Spleen (tissue), 11 donors: ENCODE data around the gene TRIO. TPM values are rescaled to one million over a fixed set of nuclear protein-coding genes. Genes with fewer than 3 reads are reported as not detected.

ENCODE experiments used
- DNase-seq: peaks from one replicate; pipeline ENCODE4 v3.0.0-alpha.2; 2020
- H3K27ac ChIP-seq, 8 donors: fragments of 200-600 bp; sonication (generic) in 7 of 8; 1 replicate in 4 of 8; 2 replicates in 4 of 8; pipeline versions ENCODE4 v1.5.0 to v1.8.0; 2016 to 2021; ENCODE audit warnings: inconsistent platforms in 4 of 8, mild to moderate bottlenecking in 4 of 8, moderate library complexity in 1 of 8
- H3K27me3 ChIP-seq, 7 donors: fragments of 200-600 bp; sonication (generic) in 6 of 7; replicated peaks in 1 of 7; 1 replicate in 4 of 7; 2 replicates in 3 of 7; pipeline versions ENCODE4 v1.5.0 to v1.8.0; 2016 to 2021; ENCODE audit warnings: inconsistent platforms in 3 of 7, mild to moderate bottlenecking in 1 of 7
- H3K36me3 ChIP-seq, 6 donors: fragments of 200-600 bp; sonication (generic) in 5 of 6; 1 replicate in 4 of 6; 2 replicates in 2 of 6; pipeline versions ENCODE4 v1.5.0 to v1.8.0; 2016 to 2021; ENCODE audit warnings: inconsistent platforms in 2 of 6
- H3K4me1 ChIP-seq, 6 donors: fragments of 200-600 bp; sonication (generic) in 5 of 6; 1 replicate in 3 of 6; 2 replicates in 3 of 6; pipeline versions ENCODE4 v1.5.0 to v1.8.0; 2016 to 2021; ENCODE audit warnings: inconsistent platforms in 3 of 6
- H3K4me3 ChIP-seq, 8 donors: fragments of 200-600 bp; sonication (generic) in 7 of 8; 1 replicate in 4 of 8; 2 replicates in 4 of 8; pipeline versions ENCODE4 v1.5.0 to v1.8.0; 2016 to 2021; ENCODE audit warnings: inconsistent platforms in 4 of 8, mild to moderate bottlenecking in 4 of 8, moderate library complexity in 2 of 8
- H3K9me3 ChIP-seq, 8 donors: fragments of 200-600 bp; sonication (generic) in 7 of 8; 1 replicate in 4 of 8; 2 replicates in 4 of 8; pipeline versions ENCODE4 v1.5.0 to v1.8.0; 2016 to 2021; ENCODE audit warnings: inconsistent platforms in 4 of 8
- CTCF ChIP-seq, 11 experiments: fragments of 200-600 bp in 7 of 11; fragments of 450-650 bp in 4 of 11; sonication (generic) in 4 of 11; IDR thresholded peaks in 8 of 11; conservative IDR thresholded peaks in 3 of 11; 1 replicate in 7 of 11; 2 replicates in 4 of 11; pipeline versions ENCODE4 v1.4.0 to v1.8.0; 2016 to 2021; ENCODE audit warnings: antibody characterized with exemption in 11 of 11, inconsistent platforms in 4 of 11, mild to moderate bottlenecking in 1 of 11
- POLR2A ChIP-seq, 3 donors: fragments of 450-650 bp; IDR thresholded peaks; one replicate each; pipeline ENCODE4 v1.5.1; 2017; ENCODE audit warnings: antibody characterized with exemption in 3 of 3, mild to moderate bottlenecking in 1 of 3
- POLR2AphosphoS5 ChIP-seq, 3 donors: sonication (generic); formaldehyde crosslinking; IDR thresholded peaks; one replicate each; pipeline ENCODE4 v1.5.1; 2017; ENCODE audit warnings: antibody characterized with exemption in 3 of 3
- WGBS, 5 donors: extraction: QIAGEN DNeasy Blood & Tissue Kit in 3 of 5; methylation state at CpG; one replicate each; pipeline versions ENCODE4 v1.1.5 to v1.1.7; 2013 to 2018; 5-methylcytosine and 5-hydroxymethylcytosine counted together
- intact Hi-C: fragments of 100-400 bp; cut with DNase I; formaldehyde crosslinking; loops from one replicate; pipeline ENCODE4 v1.15.0; 2023; ENCODE audit warnings: low total_unique reads
- polyA plus RNA-seq, 3 donors: library from polyadenylated mRNA; stranded (reverse); fragments of 200-250 nt; gene quantifications; one replicate each; pipeline ENCODE4 v1.2.1, GENCODE V29; 2013
- total RNA-seq, 7 donors: library from RNA; depleted of rRNA in 3 of 7; stranded (reverse); fragments of >200 nt in 3 of 7; fragmentation: NEBNext Ultra II Directional in 4 of 7; extraction: Animal tissue kit (Norgen Biotek cat#: 25700) in 4 of 7; gene quantifications; one replicate each; pipeline versions ENCODE4 v1.1.0 to v1.2.1, GENCODE V29; 2016 to 2021
- donor health status: healthy with polysubstance abuse.
- donor health status: DM: no; HTN: no; CAD: no; lungs with moderate emphysema.
- donor health status: DM: no; HTN: no; CAD: no.
- donor health status: Bipolar disorder and iron deficiency.
- donor health status: healthy.
- donor health status: DM: no; HTN: no; CAD: no.
- donor health status: DM: yes; HTN: yes; CAD: no.

TRIO gene
- total and polyA plus RNA-seq, 10 donors, result 21.5 to 280 (median 190) TPM

GRCh38 chr5:14174230-14174636 is 31.1 kb downstream of the TRIO start:
- Histone ChIP-seq H3K27me3 (no peaks in the 10 kb centered on the region), H3K4me3 (peak overlapping the region in 2 of 8 donors; percentile 6 to 38), H3K9me3 (no peaks in the 10 kb centered on the region), H3K4me1 (peaks cover 19 to 89% (median 68%) of the 10 kb centered on the region in 6 donors), H3K36me3 (no peaks in the 10 kb centered on the region), H3K27ac (peak overlapping the region in 5 of 8 donors; percentile 32 to 74 (median 57))
- DNase-seq, result no peak
- intact Hi-C loops, result no loop called here
- TF ChIP-seq POLR2A (IDR thresholded peaks at IDR 0.05), result no peak
- TF ChIP-seq POLR2AphosphoS5 (IDR thresholded peaks at IDR 0.05), result peak in 1 of 3 donors; percentile 51
- 16 to 21% (median 19%) methylated on average over 8 of the region's 8 CpGs for WGBS, 5 donors

GRCh38 chr5:14175381-14175780 is 32.2 kb downstream of the TRIO start:
- Histone ChIP-seq H3K36me3 (no peaks in the 10 kb centered on the region), H3K27me3 (no peaks in the 10 kb centered on the region), H3K27ac (no peak overlapping the region), H3K9me3 (no peaks in the 10 kb centered on the region), H3K4me1 (peaks cover 19 to 79% (median 61%) of the 10 kb centered on the region in 6 donors), H3K4me3 (no peak overlapping the region)
- DNase-seq, result no peak
- 80 to 96% (median 86%) methylated on average over 1 of the region's 1 CpG for WGBS, 5 donors
- TF ChIP-seq CTCF (IDR thresholded peaks at IDR 0.05 in 8 of 11, conservative IDR thresholded peaks at IDR 0.05 in 3 of 11) (no peak), POLR2AphosphoS5 (IDR thresholded peaks at IDR 0.05) (no peak), POLR2A (IDR thresholded peaks at IDR 0.05) (no peak)
- intact Hi-C loops, result no loop called here

GRCh38 chr5:14176888-14177287 is 33.7 kb downstream of the TRIO start:
- TF ChIP-seq CTCF (IDR thresholded peaks at IDR 0.05 in 8 of 11, conservative IDR thresholded peaks at IDR 0.05 in 3 of 11), result no peak
- no peak for TF ChIP-seq POLR2A (IDR thresholded peaks at IDR 0.05)
- no peak for TF ChIP-seq POLR2AphosphoS5 (IDR thresholded peaks at IDR 0.05)
- intact Hi-C loops, result no loop called here
- whole genome bisulfite sequencing, 5 donors, result 72 to 85% (median 81%) methylated on average over 2 of the region's 2 CpGs

GRCh38 chr5:14177634-14178033 is 34.5 kb downstream of the TRIO start:
- no peaks in the 10 kb centered on the region for H3K9me3 ChIP-seq
- TF ChIP-seq CTCF (IDR thresholded peaks at IDR 0.05 in 8 of 11, conservative IDR thresholded peaks at IDR 0.05 in 3 of 11) (no peak), POLR2A (IDR thresholded peaks at IDR 0.05) (no peak), POLR2AphosphoS5 (IDR thresholded peaks at IDR 0.05) (no peak)
- no peak overlapping the region for H3K27ac ChIP-seq
- intact Hi-C loops, result no loop called here
- H3K4me3 ChIP-seq, result no peak overlapping the region
- H3K27me3 ChIP-seq, result no peaks in the 10 kb centered on the region
- 73 to 91% (median 84%) methylated on average over 3 of the region's 3 CpGs for WGBS, 5 donors
- peaks cover 14 to 71% (median 43%) of the 10 kb centered on the region in 6 donors for H3K4me1 ChIP-seq
- no peaks in the 10 kb centered on the region for H3K36me3 ChIP-seq
- no peak for DNase-seq

More at GRCh38 chr5:14176888-14177287, 33.7 kb downstream of the TRIO start:
- H3K4me1 ChIP-seq, result peaks cover 17 to 72% (median 50%) of the 10 kb centered on the region in 6 donors
- H3K4me3 ChIP-seq, result no peak overlapping the region
- H3K27me3 ChIP-seq, result no peaks in the 10 kb centered on the region
- no peaks in the 10 kb centered on the region for H3K36me3 ChIP-seq
- no peak overlapping the region for H3K27ac ChIP-seq
- DNase-seq, result no peak
- H3K9me3 ChIP-seq, result no peaks in the 10 kb centered on the region

GRCh38 chr5:14178091-14178490 is 34.9 kb downstream of the TRIO start:
- WGBS, 5 donors, result 76 to 94% (median 89%) methylated on average over 4 of the region's 4 CpGs
- no peaks in the 10 kb centered on the region for H3K9me3 ChIP-seq
- no peaks in the 10 kb centered on the region for H3K36me3 ChIP-seq
- no peak for DNase-seq
- H3K4me1 ChIP-seq, result peaks cover 16 to 71% (median 41%) of the 10 kb centered on the region in 6 donors
- no peak for TF ChIP-seq POLR2AphosphoS5 (IDR thresholded peaks at IDR 0.05)
- TF ChIP-seq POLR2A (IDR thresholded peaks at IDR 0.05), result no peak
- TF ChIP-seq CTCF (IDR thresholded peaks at IDR 0.05 in 8 of 11, conservative IDR thresholded peaks at IDR 0.05 in 3 of 11), result no peak
- no peak overlapping the region for H3K4me3 ChIP-seq
- H3K27ac ChIP-seq, result no peak overlapping the region
- H3K27me3 ChIP-seq, result no peaks in the 10 kb centered on the region
- intact Hi-C loops, result no loop called here
